Ramos (cell line): Measurements from ENCODE around the gene AQP7.
"Not testable (repeated sequence)": the region's sequence is repeated elsewhere in the genome, so short reads cannot be mapped to it uniquely, and the experiment has no call there.

Experiments used
- in situ Hi-C: fragments of 300-500 bp; cut with MboI; formaldehyde crosslinking; loops from one replicate; pipeline ENCODE4 v1.14.3; 2022; ENCODE audit warnings: low sequenced_read_pairs; ENCODE audit not compliant: unreplicated experiment

The AQP7 gene

DNA sequence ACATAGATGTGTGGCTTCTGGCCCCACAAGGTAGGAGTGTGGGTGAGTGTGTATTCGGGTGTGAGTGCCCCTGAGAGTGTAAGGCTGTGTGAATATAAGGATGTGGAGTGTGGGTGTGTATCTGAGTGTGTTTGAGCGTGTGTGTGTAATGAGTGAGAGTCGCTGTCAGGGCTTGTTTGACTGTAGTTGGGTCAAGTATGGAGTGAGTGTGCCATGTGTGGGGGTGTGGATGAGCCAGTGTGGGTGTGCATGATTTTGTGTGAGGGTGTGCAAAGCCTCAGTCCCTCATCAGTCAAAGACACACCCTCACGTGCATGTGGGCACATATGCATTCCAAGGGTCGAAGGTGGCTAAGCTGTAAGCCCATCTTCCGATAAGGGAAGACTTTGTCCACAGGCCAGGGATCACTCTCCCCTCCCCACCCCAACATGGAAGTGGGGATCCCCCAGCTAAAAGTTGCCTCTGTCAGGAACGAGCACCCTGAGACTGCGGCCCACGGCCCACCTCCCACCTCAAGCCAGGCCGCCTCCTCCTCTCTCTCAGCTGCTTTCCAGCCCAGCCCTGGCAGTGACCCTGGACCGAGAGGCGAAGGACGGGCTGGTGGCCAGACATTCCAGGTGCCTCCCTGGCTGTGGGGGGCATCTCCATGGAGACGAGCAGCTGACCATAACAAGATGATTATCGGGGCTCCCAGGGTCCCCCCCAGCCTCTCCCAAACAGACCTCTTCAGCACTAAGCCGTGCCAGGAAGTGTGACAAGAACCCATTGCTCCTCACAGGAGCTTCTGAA lies 32.1 kb upstream of the AQP7 start:
- in situ Hi-C loops, result no loop called here

DNA sequence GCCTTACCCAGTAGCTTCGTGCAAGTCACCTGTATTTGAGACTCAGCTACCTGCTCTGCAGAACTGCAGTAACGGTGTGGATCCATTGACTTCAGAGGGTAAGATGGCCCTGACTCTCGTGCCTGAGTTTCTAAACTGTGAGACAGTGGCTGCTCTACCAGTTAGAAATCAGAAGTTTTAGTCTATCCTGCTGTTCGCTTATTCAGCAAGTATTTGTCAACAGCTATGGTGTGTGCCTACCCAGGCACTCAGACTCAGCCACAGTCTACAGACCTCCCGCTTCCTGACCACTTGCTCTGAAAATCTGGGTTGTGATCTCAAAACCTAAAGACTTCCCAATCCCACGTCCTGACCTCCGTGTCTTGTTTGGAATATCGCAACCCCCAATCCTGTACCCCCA lies 31.5 kb upstream of the AQP7 start:
- in situ Hi-C loops, result no loop called here

GRCh38 chr9:33431420-33431819 lies 29.1 kb upstream of the AQP7 start:
- in situ Hi-C loops, result no loop called here

DNA sequence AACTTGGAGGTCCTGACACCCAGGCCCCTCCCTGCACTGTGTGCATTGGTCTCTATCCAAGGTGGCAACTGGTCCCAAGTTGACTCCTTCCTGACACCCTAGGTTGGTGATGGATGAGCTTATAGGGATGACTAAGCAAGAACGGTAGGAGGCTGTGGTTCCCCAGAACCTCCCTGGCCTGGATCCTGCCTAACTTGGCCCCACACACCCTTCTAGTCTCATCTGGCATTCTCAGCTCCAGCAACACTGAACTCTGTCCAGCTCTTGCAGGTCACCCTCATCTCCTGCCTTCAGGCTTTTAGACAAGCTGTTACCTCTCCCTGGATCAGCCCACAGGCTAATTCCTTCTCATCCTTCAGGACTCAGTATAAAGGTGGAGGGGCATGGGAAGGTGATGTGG lies 28.6 kb upstream of the AQP7 start:
- in situ Hi-C loops, result no loop called here

- in situ Hi-C loops, result no loop called here
These were observed 27.1 kb upstream of the AQP7 start for GRCh38 chr9:33429256-33429985.

GRCh38 chr9:33426843-33427293 lies 24.5 kb upstream of the AQP7 start:
- in situ Hi-C loops, result no loop called here

DNA sequence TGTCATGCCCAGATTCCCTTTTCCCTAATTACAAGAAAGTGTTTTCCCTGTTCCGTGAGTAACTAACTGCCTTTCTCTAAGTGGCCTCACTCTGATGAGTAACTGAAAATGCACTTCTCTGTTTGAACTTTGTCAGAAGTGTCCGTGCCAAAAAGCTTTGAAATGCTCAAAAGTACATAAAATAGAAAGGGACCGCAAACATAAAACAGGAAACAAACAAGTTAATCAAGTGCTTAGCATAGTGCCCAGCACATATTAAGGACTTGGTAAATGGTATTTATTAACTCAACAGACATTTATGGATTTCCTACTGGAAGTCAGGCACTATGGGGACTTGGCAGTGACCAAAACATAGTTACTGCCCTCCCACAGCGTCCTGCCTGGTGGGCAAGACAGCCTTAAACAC lies 22.8 kb upstream of the AQP7 start:
- in situ Hi-C loops, result no loop called here

DNA sequence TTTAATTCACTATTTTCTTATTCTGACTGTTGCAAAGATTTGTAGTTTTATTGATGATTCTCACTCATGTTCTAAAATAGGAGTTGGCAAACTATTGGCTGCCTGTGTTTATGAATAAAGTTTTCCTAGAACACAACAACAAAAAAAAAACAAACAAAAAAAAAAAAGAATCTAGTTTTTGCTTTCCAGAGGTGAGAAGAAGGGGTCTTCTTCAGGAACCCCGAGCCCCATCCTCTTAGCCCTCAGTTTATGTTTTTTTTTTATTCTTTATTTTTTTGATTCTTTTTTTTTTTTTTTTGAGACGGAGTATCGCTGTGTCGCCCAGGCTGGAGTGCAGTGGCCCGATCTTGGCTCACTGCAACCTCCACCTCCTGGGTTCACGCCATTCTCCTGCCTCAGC lies 22.1 kb upstream of the AQP7 start:
- in situ Hi-C loops, result not testable (repeated sequence)

- in situ Hi-C loops, result not testable (repeated sequence)
These were observed 21.7 kb upstream of the AQP7 start for GRCh38 chr9:33424043-33424442.

DNA sequence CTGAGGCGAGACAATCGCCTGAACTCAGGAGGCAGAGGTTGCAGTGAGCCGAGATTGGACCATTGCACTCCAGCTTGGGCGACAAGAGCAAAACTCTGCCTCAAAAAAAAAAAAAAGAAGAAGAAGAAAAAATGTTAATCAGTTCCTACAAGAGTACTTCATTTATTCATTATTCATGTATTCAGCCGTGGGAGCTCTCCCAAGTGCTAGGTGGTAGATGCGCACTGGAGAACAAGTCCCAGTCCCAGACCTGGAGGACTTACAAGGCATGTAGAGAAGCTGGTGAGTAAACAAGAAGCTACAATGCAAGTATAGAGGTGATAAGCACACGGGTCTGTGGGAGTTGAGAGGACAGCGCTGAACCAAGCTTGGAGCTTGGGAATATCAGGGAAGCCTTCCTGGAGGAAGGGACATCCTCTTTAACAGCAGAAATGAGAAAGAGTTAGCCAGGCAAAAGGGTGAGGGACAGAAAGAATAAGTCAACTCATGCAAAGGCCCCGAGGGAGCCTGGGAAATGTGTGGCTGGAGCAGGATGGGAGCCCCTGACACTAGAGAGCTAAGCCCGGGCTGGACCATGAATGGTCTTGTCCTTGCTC lies 17.4 kb upstream of the AQP7 start:
- in situ Hi-C loops, result loop anchor here (5.0 kb wide), 1 partner anchor 47 kb away; no protein-coding TSS in a partner anchor

DNA sequence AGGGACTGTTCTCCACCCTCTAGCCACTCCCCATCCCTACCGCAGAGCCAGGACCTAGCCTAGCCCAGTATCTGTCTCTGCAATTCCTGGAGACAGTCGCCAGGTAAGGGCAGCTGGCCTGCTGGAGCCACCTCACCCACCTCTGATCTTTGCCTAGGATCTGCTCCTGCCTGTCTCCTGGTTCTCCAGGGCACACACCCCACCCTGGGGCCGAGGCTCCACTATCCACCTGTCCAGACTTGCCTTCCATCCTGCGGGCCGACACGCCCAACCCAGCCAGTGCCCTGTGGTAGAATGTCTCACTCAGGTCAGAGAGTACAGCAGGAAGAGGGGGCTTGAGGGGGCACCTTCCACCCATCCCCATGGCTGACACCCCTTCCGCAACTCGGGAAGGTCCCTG lies 15.7 kb upstream of the AQP7 start:
- in situ Hi-C loops, result loop anchor here (5.0 kb wide), 1 partner anchor 49 kb away; no protein-coding TSS in a partner anchor

- in situ Hi-C loops, result loop anchor here (5.0 kb wide), 1 partner anchor 50 kb away; no protein-coding TSS in a partner anchor
These were observed 14.6 kb upstream of the AQP7 start for GRCh38 chr9:33416996-33417395.

DNA sequence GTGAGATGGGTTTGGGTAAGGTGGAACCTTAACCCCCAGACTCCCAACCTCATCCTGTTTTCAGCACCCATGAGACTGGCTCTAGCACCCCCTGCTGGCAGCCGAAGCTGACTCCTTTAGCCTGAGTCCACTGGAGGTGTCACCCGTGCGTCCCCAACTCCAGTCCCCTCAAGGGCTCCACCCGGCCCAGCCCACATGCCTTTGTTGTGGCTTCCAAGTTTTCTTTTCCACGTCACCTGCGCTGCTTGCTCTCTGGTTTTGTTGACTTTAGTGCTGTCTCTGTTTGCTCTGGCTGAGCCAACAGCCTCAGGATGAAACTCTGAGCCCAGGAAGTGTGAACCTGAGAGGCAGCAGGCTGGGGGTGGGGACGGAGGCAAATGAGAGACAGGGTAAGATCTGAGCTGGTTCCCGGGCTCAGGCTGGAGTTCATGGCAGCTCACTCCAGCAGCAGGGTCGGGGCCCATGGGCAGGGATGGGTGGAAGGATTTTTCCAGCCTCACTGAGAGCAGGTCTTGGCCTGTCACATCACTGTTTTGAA lies 13.2 kb upstream of the AQP7 start:
- in situ Hi-C loops, result loop anchor here (5.0 kb wide), 1 partner anchor 52 kb away; no protein-coding TSS in a partner anchor

- in situ Hi-C loops, result loop anchor here (5.0 kb wide), 1 partner anchor 52 kb away; no protein-coding TSS in a partner anchor
These were observed 12.6 kb upstream of the AQP7 start for GRCh38 chr9:33414889-33415500.

- in situ Hi-C loops, result no loop called here
These were observed 11.9 kb upstream of the AQP7 start for GRCh38 chr9:33414268-33414667.

DNA sequence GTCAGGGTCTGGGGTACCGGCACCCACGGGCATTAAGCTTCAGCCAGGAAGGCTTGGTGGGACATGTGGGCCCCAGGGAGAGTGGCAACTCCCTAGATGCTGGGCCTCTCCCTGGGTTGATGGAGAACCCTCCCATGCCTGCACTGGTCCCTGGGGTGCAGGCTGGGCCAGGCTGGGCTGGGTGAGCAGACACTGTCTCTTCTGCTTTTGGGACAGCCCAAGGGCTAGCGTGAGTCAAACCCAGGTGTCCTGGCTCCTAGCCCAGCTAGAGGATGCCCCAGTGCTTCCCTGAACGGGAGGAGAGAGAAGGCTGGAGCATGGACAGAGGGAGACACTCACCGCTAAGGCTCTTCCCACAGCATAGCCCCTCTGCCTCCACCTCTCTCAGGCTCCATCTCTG lies 5.7 kb upstream of the AQP7 start:
- in situ Hi-C loops, result no loop called here

GRCh38 chr9:33407061-33407460 lies 4.7 kb upstream of the AQP7 start:
- in situ Hi-C loops, result no loop called here

GRCh38 chr9:33404788-33405362 lies 2.5 kb upstream of the AQP7 start:
- in situ Hi-C loops, result no loop called here

DNA sequence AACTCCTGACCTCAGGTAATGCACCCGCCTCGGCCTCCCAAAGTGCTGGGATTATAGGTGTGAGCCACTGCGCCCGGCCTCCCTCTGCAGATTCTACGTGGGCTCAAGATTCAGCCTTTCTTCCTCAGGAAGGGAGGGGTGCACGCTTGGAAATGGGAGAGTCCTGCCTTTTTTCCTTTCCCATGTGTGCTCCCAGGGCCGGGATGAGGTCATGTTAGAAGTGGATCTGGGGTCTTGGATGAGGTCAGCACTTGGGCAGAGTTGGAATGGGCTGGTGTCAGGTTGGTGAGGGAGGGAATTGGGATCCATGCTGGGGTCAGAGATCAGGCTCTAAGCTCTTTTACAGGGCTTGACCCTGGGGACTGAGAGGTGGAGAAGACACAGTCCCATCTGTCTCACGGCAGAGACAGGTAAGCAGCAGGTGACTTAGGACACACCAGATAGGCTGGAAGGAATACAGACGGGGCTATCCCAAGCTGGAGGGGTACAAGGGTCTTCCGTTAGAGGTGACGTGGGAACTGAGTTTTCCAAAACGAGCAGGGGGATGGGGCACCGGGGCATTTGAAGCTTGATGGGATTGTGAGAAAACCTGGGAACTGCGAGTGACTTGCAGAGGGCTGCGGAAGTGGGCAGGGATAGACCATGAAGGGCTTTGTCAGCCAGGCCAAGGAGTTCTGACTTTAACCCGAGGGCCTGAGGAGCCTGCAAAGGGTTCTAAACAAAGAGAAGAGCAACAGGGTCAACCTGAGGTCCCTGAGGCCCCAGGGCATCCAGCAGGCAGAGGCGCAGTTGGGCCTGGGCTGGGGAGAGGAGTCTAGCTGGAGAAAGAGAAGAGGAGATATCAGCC lies 1.8 kb upstream of the AQP7 start:
- in situ Hi-C loops, result no loop called here
